Fibroblast of lung (primary cell): Measurements from ENCODE around the gene CROCC2.

Source experiments
- EZH2 ChIP-seq: IDR thresholded peaks from 2 replicates; pipeline ENCODE4 v1.5.1; 2012; ENCODE audit warnings: low read length, control low read depth, mild to moderate bottlenecking; ENCODE audit errors: missing control alignments
- TF ChIP-seq, protein P1 (sequence below), 2 donors: IDR thresholded peaks in 1 of 2; conservative IDR thresholded peaks in 1 of 2; 1 replicate in 1 of 2; 2 replicates in 1 of 2; pipeline ENCODE4 v1.5.1; 2011 to 2012; ENCODE audit warnings: low read length in 2 of 2, control low read depth in 1 of 2, inconsistent platforms in 1 of 2, low read depth in 1 of 2, mild to moderate bottlenecking in 1 of 2

DNA sequence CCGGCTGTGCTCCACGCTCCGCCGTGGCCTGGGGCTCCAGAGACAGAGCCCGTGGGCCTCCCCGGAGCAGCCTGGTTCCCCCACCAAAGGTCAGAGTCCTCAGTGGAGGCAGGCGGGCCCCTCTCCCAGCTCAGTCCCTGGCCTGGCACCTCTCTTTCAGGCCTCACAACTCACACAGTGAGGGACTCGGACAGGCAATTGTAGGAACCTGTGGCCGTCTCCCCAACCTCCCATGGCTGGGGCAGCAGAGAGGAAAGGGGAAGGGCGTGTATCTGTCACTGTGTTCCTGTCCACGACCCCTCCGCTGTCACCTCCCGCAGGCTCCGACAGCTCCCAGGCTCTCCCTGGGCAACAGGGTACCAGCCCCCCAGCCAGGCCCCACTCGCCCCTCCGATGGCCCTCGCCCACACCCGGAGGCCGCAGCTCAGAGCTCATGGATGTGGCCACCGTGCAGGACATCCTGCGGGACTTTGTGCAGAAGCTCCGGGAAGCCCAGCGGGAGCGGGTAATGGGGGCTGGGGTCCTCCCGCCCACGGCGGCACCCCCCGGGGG is 59.8 kb downstream of the CROCC2 start:
- TF ChIP-seq, protein P1, sequence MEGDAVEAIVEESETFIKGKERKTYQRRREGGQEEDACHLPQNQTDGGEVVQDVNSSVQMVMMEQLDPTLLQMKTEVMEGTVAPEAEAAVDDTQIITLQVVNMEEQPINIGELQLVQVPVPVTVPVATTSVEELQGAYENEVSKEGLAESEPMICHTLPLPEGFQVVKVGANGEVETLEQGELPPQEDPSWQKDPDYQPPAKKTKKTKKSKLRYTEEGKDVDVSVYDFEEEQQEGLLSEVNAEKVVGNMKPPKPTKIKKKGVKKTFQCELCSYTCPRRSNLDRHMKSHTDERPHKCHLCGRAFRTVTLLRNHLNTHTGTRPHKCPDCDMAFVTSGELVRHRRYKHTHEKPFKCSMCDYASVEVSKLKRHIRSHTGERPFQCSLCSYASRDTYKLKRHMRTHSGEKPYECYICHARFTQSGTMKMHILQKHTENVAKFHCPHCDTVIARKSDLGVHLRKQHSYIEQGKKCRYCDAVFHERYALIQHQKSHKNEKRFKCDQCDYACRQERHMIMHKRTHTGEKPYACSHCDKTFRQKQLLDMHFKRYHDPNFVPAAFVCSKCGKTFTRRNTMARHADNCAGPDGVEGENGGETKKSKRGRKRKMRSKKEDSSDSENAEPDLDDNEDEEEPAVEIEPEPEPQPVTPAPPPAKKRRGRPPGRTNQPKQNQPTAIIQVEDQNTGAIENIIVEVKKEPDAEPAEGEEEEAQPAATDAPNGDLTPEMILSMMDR (conservative IDR thresholded peaks at IDR 0.05 in 1 of 2, IDR thresholded peaks at IDR 0.05 in 1 of 2; ENCODE audit: low read depth in 1 of 2, low read length in 2 of 2) = no peak
- TF ChIP-seq EZH2 = no peak
